Liver (tissue), 9 donors: ENCODE results near the gene TNF. TPM values are rescaled to one million over a fixed set of nuclear protein-coding genes. Genes with fewer than 3 reads are reported as not detected.

Experiments used
- DNase-seq: peaks from one replicate; pipeline ENCODE4 v3.0.0-alpha.2; 2017; ENCODE audit warnings: low spot score
- H3K27ac ChIP-seq, 2 donors: one replicate each; pipeline ENCODE4 v1.7.0; 2013; ENCODE audit warnings: inconsistent platforms in 2 of 2, low read length in 2 of 2, control low read depth in 1 of 2, low read depth in 1 of 2, mild to moderate bottlenecking in 1 of 2
- H3K27me3 ChIP-seq, 4 donors: one replicate each; pipeline versions ENCODE4 v1.6.1 to v1.7.0; 2013; ENCODE audit warnings: low read length in 3 of 4, inconsistent platforms in 1 of 4, mild to moderate bottlenecking in 1 of 4, moderate library complexity in 1 of 4; ENCODE audit not compliant: control insufficient read depth in 4 of 4, insufficient read depth in 4 of 4
- H3K36me3 ChIP-seq, 4 donors: one replicate each; pipeline versions ENCODE4 v1.6.1 to v1.7.0; 2013; ENCODE audit warnings: low read length in 3 of 4, mild to moderate bottlenecking in 3 of 4, low read depth in 1 of 4, moderate library complexity in 1 of 4; ENCODE audit not compliant: control insufficient read depth in 4 of 4, insufficient read depth in 3 of 4
- H3K4me1 ChIP-seq, 4 donors: one replicate each; pipeline versions ENCODE4 v1.6.1 to v1.7.0; 2013; ENCODE audit warnings: low read length in 3 of 4, mild to moderate bottlenecking in 3 of 4, moderate library complexity in 1 of 4; ENCODE audit not compliant: control insufficient read depth in 4 of 4, insufficient read depth in 4 of 4
- H3K4me3 ChIP-seq, 3 donors: one replicate each; pipeline versions ENCODE4 v1.6.1 to v1.7.0; 2013; ENCODE audit warnings: low read length in 3 of 3, control low read depth in 1 of 3, low read depth in 1 of 3, mild to moderate bottlenecking in 1 of 3
- H3K9ac ChIP-seq, 2 donors: one replicate each; pipeline ENCODE4 v1.7.0; 2013; ENCODE audit warnings: low read length in 2 of 2, mild to moderate bottlenecking in 2 of 2, moderate library complexity in 2 of 2, control low read depth in 1 of 2, low read depth in 1 of 2
- H3K9me3 ChIP-seq, 4 donors: one replicate each; pipeline versions ENCODE4 v1.6.1 to v1.7.0; 2013; ENCODE audit warnings: low read length in 3 of 4; ENCODE audit not compliant: control insufficient read depth in 4 of 4
- EGR1 ChIP-seq, 2 donors: IDR thresholded peaks; 2 replicates each; pipeline ENCODE4 v1.6.1; 2016 to 2018; ENCODE audit warnings: antibody characterized with exemption in 2 of 2, low read depth in 2 of 2
- FOXA1 ChIP-seq: IDR thresholded peaks from 2 replicates; pipeline ENCODE4 v1.6.1; 2016; ENCODE audit warnings: antibody characterized with exemption
- FOXA2 ChIP-seq: IDR thresholded peaks from 2 replicates; pipeline ENCODE4 v1.6.1; 2016; ENCODE audit warnings: antibody characterized with exemption
- GABPA ChIP-seq, 2 donors: IDR thresholded peaks in 1 of 2; conservative IDR thresholded peaks in 1 of 2; 2 replicates each; pipeline ENCODE4 v1.6.1; 2016; ENCODE audit warnings: antibody characterized with exemption in 2 of 2, mild to moderate bottlenecking in 1 of 2, moderate library complexity in 1 of 2
- HNF4A ChIP-seq, 2 donors: conservative IDR thresholded peaks; 2 replicates each; pipeline ENCODE4 v1.6.1; 2016; ENCODE audit warnings: antibody characterized with exemption in 2 of 2, mild to moderate bottlenecking in 2 of 2
- NR2F2 ChIP-seq: IDR thresholded peaks from 2 replicates; pipeline ENCODE4 v1.6.1; 2016; ENCODE audit warnings: antibody characterized with exemption
- RAD21 ChIP-seq, 2 donors: IDR thresholded peaks; 2 replicates each; pipeline ENCODE4 v1.6.1; 2016; ENCODE audit warnings: antibody characterized with exemption in 2 of 2, mild to moderate bottlenecking in 2 of 2
- RXRA ChIP-seq, 2 donors: IDR thresholded peaks; 2 replicates each; pipeline ENCODE4 v1.6.1; 2017 to 2018; ENCODE audit warnings: antibody characterized with exemption in 2 of 2, mild to moderate bottlenecking in 1 of 2
- SP1 ChIP-seq: IDR thresholded peaks from 2 replicates; pipeline ENCODE4 v1.6.1; 2018; ENCODE audit warnings: antibody characterized with exemption, mild to moderate bottlenecking
- YY1 ChIP-seq: IDR thresholded peaks from 2 replicates; pipeline ENCODE4 v1.6.1; 2016; ENCODE audit warnings: antibody characterized with exemption, mild to moderate bottlenecking
- WGBS: extraction: QIAGEN DNeasy Blood & Tissue Kit; methylation state at CpG from one replicate; pipeline ENCODE4 v1.1.7; 2013; 5-methylcytosine and 5-hydroxymethylcytosine counted together
- polyA plus RNA-seq, 2 donors: library from polyadenylated mRNA; stranded (reverse) in 1 of 2; unstranded in 1 of 2; fragments of 200-250 nt in 1 of 2; fragments of >200 nt in 1 of 2; fragmentation: Nextera tagmentation in 1 of 2; extraction: Ambion mirVana in 1 of 2; gene quantifications; one replicate each; pipeline versions ENCODE4 v1.2.1 to v1.2.3, GENCODE V29; 2013 to 2015
- total RNA-seq, 2 donors: library from RNA; depleted of rRNA; stranded (reverse); fragments of >200 nt; gene quantifications; one replicate each; pipeline ENCODE4 v1.2.3, GENCODE V29; 2014
- TF ChIP-seq, protein P1 (sequence below): IDR thresholded peaks from 2 replicates; pipeline ENCODE4 v1.6.1; 2016; ENCODE audit warnings: antibody characterized with exemption
- TF ChIP-seq, protein P2 (sequence below): fragments of 150-350 bp; IDR thresholded peaks from 2 replicates; pipeline ENCODE4 v1.5.1; 2017; ENCODE audit warnings: improper control_type of control experiment, low read depth, low read length; ENCODE audit not compliant: missing input control
- TF ChIP-seq, protein P3 (sequence below): IDR thresholded peaks from 2 replicates; pipeline ENCODE4 v1.6.1; 2016; ENCODE audit warnings: antibody characterized with exemption
- TF ChIP-seq, protein P4 (sequence below): IDR thresholded peaks from 2 replicates; pipeline ENCODE4 v1.6.1; 2016; ENCODE audit warnings: antibody characterized with exemption
- TF ChIP-seq, protein P5 (sequence below): IDR thresholded peaks from 2 replicates; pipeline ENCODE4 v1.6.1; 2016; ENCODE audit warnings: antibody characterized with exemption, mild to moderate bottlenecking
- donor health status: healthy.
- donor health status: healthy.
- donor health status: healthy.
- donor health status: healthy.
- donor health status: healthy.

TNF gene
- total and polyA plus RNA-seq, 4 donors: 0.06 to 0.42 (median 0.19) TPM; not detected in 1

DNA sequence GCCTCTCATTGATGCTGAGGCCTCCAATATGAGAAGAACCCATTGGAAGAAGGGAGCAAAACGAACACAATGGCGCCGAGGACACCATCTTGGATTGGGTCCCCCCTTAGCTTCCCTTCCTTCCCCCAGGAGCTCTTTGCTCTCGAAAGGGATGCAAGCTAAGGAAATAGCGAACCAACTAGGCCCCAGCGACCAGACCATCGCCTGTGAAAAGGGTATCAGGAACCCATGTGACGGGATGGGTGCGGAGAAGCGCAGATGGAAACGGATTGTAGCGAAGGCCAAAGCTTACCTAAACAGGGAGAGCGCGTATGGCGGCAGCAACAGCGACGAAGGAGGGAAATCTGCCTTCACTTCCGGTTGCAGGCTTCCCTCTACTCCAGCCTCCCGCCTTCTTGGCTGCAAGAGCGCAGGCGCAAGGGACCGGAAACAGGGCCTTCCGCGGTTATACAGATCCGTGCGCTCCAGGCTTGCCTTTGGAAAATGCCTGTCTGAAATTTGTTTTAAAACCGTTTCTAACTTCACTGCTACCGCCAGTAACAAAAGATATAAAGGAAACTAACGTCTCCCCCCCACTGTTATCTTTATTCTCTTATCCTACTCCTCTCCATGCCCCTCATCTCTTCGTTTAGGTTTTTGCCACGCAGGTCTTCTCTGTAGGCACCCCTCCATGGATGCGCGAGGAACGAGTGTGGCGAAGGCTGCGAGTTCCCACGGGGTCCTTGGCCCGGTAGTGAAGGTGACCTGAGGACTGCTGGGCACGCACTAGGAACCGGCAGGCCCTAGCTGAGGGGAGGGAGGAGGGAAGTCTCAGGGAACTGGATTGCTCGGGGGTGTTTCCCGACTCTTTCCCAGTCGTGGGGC, 33.5 kb upstream of the TNF start, which contains the start of gene DDX39B (continued):
- TF ChIP-seq, protein P1, sequence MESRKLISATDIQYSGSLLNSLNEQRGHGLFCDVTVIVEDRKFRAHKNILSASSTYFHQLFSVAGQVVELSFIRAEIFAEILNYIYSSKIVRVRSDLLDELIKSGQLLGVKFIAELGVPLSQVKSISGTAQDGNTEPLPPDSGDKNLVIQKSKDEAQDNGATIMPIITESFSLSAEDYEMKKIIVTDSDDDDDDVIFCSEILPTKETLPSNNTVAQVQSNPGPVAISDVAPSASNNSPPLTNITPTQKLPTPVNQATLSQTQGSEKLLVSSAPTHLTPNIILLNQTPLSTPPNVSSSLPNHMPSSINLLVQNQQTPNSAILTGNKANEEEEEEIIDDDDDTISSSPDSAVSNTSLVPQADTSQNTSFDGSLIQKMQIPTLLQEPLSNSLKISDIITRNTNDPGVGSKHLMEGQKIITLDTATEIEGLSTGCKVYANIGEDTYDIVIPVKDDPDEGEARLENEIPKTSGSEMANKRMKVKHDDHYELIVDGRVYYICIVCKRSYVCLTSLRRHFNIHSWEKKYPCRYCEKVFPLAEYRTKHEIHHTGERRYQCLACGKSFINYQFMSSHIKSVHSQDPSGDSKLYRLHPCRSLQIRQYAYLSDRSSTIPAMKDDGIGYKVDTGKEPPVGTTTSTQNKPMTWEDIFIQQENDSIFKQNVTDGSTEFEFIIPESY: peak; percentile 90
- TF ChIP-seq, protein P2, sequence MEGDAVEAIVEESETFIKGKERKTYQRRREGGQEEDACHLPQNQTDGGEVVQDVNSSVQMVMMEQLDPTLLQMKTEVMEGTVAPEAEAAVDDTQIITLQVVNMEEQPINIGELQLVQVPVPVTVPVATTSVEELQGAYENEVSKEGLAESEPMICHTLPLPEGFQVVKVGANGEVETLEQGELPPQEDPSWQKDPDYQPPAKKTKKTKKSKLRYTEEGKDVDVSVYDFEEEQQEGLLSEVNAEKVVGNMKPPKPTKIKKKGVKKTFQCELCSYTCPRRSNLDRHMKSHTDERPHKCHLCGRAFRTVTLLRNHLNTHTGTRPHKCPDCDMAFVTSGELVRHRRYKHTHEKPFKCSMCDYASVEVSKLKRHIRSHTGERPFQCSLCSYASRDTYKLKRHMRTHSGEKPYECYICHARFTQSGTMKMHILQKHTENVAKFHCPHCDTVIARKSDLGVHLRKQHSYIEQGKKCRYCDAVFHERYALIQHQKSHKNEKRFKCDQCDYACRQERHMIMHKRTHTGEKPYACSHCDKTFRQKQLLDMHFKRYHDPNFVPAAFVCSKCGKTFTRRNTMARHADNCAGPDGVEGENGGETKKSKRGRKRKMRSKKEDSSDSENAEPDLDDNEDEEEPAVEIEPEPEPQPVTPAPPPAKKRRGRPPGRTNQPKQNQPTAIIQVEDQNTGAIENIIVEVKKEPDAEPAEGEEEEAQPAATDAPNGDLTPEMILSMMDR: peak; percentile 0
- TF ChIP-seq RXRA (IDR thresholded peaks at IDR 0.05) (peak; percentile 93 to 95), SP1 (peak; percentile 75), RAD21 (IDR thresholded peaks at IDR 0.05) (peak; percentile 15 to 24)

DNA sequence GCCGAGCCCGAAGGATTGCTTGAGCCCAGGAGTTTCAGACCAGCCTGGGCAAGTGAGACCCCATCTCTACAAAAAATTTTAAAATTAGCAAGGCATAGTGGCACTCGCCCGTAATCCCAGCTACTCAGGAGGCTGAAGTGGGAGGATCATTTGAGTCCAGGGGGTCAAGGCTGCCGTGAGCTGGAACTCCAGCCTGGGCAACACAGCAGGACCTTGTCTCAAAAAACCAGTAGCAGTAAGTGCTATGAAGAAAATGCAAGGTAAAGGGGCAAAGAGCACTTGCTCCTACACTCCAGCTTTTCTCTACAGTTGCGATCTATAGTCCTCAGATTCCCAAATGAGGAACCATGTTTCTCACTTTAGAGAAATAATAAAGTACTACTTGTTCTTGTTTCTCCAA, 31.7 kb upstream of the TNF start:
- no peak overlapping the region for H3K27ac ChIP-seq
- no peak overlapping the region for H3K9ac ChIP-seq
- WGBS: 95% methylated on average over 6 of the region's 6 CpGs
- TF ChIP-seq, protein P3, sequence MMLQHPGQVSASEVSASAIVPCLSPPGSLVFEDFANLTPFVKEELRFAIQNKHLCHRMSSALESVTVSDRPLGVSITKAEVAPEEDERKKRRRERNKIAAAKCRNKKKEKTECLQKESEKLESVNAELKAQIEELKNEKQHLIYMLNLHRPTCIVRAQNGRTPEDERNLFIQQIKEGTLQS: no peak
- TF ChIP-seq, protein P2: no peak
- TF ChIP-seq FOXA2 (no peak), GABPA (IDR thresholded peaks at IDR 0.05 in 1 of 2, conservative IDR thresholded peaks at IDR 0.05 in 1 of 2) (no peak)
- H3K4me1 ChIP-seq: peaks cover 10 to 49% (median 39%) of the 10 kb centered on the region in 4 donors
- no peak overlapping the region for H3K4me3 ChIP-seq
- no peaks in the 10 kb centered on the region for H3K9me3 ChIP-seq
- H3K36me3 ChIP-seq: peaks cover under 1 to 12% (median 9%) of the 10 kb centered on the region in 4 donors
- DNase-seq: no peak
- H3K27me3 ChIP-seq: no peaks in the 10 kb centered on the region

DNA sequence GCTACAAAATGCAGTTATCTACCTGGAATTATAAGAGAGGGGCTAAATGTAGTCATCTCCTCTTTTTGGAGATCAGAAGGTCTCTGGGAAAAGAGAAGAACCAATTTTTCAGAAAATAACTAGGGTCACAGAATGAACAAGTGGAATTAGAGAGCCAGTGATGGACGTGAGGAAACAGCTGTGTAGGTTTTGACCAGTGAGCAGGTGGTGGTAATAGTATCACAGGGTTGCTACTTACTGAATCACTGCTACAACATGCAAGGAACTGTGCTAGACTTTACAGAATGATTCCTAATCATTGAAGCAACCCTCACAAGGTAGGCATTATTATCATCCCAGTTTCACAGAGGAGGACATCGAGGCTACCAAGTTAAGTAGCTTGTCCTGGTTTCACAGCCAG, 30.7 kb upstream of the TNF start:
- Histone ChIP-seq H3K27ac (no peak overlapping the region), H3K27me3 (no peaks in the 10 kb centered on the region), H3K36me3 (peaks cover 0 to 9% (median 6%) of the 10 kb centered on the region in 4 donors), H3K9me3 (no peaks in the 10 kb centered on the region), H3K4me1 (peaks cover 8 to 39% (median 29%) of the 10 kb centered on the region in 4 donors), H3K9ac (no peak overlapping the region), H3K4me3 (no peak overlapping the region)
- WGBS: 71% methylated on average over 2 of the region's 2 CpGs
- no peak for DNase-seq
- no peak for TF ChIP-seq GABPA (IDR thresholded peaks at IDR 0.05 in 1 of 2, conservative IDR thresholded peaks at IDR 0.05 in 1 of 2)
- TF ChIP-seq HNF4A (conservative IDR thresholded peaks at IDR 0.05): no peak
- TF ChIP-seq FOXA1: no peak
- TF ChIP-seq RAD21 (IDR thresholded peaks at IDR 0.05): no peak
- no peak for TF ChIP-seq YY1
- no peak for TF ChIP-seq RXRA (IDR thresholded peaks at IDR 0.05)
- TF ChIP-seq SP1: no peak
- TF ChIP-seq, protein P4, sequence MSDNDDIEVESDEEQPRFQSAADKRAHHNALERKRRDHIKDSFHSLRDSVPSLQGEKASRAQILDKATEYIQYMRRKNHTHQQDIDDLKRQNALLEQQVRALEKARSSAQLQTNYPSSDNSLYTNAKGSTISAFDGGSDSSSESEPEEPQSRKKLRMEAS: no peak
- TF ChIP-seq NR2F2: no peak
- TF ChIP-seq, protein P5, sequence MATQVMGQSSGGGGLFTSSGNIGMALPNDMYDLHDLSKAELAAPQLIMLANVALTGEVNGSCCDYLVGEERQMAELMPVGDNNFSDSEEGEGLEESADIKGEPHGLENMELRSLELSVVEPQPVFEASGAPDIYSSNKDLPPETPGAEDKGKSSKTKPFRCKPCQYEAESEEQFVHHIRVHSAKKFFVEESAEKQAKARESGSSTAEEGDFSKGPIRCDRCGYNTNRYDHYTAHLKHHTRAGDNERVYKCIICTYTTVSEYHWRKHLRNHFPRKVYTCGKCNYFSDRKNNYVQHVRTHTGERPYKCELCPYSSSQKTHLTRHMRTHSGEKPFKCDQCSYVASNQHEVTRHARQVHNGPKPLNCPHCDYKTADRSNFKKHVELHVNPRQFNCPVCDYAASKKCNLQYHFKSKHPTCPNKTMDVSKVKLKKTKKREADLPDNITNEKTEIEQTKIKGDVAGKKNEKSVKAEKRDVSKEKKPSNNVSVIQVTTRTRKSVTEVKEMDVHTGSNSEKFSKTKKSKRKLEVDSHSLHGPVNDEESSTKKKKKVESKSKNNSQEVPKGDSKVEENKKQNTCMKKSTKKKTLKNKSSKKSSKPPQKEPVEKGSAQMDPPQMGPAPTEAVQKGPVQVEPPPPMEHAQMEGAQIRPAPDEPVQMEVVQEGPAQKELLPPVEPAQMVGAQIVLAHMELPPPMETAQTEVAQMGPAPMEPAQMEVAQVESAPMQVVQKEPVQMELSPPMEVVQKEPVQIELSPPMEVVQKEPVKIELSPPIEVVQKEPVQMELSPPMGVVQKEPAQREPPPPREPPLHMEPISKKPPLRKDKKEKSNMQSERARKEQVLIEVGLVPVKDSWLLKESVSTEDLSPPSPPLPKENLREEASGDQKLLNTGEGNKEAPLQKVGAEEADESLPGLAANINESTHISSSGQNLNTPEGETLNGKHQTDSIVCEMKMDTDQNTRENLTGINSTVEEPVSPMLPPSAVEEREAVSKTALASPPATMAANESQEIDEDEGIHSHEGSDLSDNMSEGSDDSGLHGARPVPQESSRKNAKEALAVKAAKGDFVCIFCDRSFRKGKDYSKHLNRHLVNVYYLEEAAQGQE: no peak
- TF ChIP-seq, protein P3: no peak
- TF ChIP-seq FOXA2: no peak
- TF ChIP-seq EGR1 (IDR thresholded peaks at IDR 0.05; ENCODE audit: low read depth in 2 of 2): no peak
